ENCODE measurements around the gene DGKI. TPM values are rescaled to one million over a fixed set of nuclear protein-coding genes. Genes with fewer than 3 reads are reported as not detected.

Gene DGKI
- total and polyA plus RNA-seq, 2 of the 4 experiments (the other 2 are of a cell fraction): 3.9 to 15.8 TPM

DNA sequence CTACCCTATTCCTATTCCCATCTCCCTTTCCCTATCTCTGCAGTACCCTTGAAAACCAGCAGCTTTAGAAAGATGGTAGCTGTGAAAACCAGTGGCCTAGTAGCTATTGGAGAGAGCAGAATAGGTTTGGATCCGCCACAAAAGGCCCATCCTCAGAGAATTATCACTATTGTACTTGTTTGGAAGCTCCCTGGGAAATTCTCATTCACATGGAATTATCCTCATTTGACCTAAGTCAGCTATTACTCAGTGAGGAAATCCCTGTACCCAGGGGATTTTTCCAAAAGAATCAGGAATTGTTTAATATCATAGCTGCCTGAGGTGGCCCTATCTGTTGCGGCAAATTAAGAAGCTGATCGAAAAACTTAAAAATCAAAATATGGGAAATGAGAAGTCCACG, 51.6 kb downstream of the DGKI start:
- no CpG with 5 or more reads among the region's 4 CpGs for WGBS, 2 experiments (ENCODE audit: extremely low coverage in 2 of 2, insufficient read length in 1 of 2)
- Histone ChIP-seq H3K9ac (ENCODE audit: low read depth, low read length) (no peak overlapping the region), H3K4me1 (ENCODE audit: control insufficient read depth, insufficient read depth, low read length) (no peaks in the 10 kb centered on the region), H4K8ac (ENCODE audit: low read depth in 2 of 2, low read length in 2 of 2) (no peak overlapping the region), H3K4me2 (ENCODE audit: low read depth, low read length) (no peak overlapping the region), H2AK9ac (replicated peaks; ENCODE audit: low read depth, low read length, poor library complexity) (no peak overlapping the region), H4K20me1 (ENCODE audit: insufficient read depth, low read length) (no peaks in the 10 kb centered on the region), H3K9me1 (ENCODE audit: insufficient read depth, low read length) (no peaks in the 10 kb centered on the region), H4K91ac (ENCODE audit: insufficient read depth, low read depth, low read length) (no peak overlapping the region), H3K27me3 (ENCODE audit: control insufficient read depth, insufficient read depth, low read length) (no peaks in the 10 kb centered on the region), H3K18ac (ENCODE audit: low read depth, low read length) (no peak overlapping the region), H3K4ac (ENCODE audit: low read depth, low read length) (no peak overlapping the region), H2BK20ac (ENCODE audit: low read depth, low read length) (no peak overlapping the region), H3K79me1 (ENCODE audit: low read depth in 1 of 2, low read length in 2 of 2) (peaks cover 0 to 3% of the 10 kb centered on the region in 2 experiments; a peak in 1 of 4 replicates), H3K9me3 (ENCODE audit: control insufficient read depth, insufficient read depth, low read length) (peaks cover 4% of the 10 kb centered on the region; the same call in 1 of the 2 replicates), H3K56ac (ENCODE audit: extremely low read depth, insufficient read depth, low read length) (no peak overlapping the region), H2BK15ac (ENCODE audit: low read depth, low read length) (no peak overlapping the region), H3K4me3 (ENCODE audit: insufficient read depth, low read depth, low read length) (no peak overlapping the region), H2AK5ac (ENCODE audit: low read depth, low read length) (no peak overlapping the region), H3K23ac (ENCODE audit: low read depth, low read length) (no peak overlapping the region), H3K36me3 (ENCODE audit: control insufficient read depth, insufficient read depth, low read length) (no peaks in the 10 kb centered on the region), H3K14ac (replicated peaks; ENCODE audit: low read depth, low read length) (no peak overlapping the region), H4K5ac (ENCODE audit: low read depth, low read length) (no peak overlapping the region), H2BK5ac (ENCODE audit: low read depth, low read length, poor library complexity, severe bottlenecking) (no peak overlapping the region), H3K27ac (ENCODE audit: insufficient read depth, low read length) (no peak overlapping the region), H2BK120ac (ENCODE audit: low read depth, low read length) (no peak overlapping the region), H2AFZ (replicated peaks; ENCODE audit: low read length, poor library complexity) (no peak overlapping the region)
- BruUV-seq (replicated peaks): no TSS peak
- ChIA-PET POLR2A (ENCODE audit: unreplicated experiment) (no interaction called here), CTCF (interaction anchor here (0.7 to 1.0 kb wide), 2 partner anchors 9 to 29 kb away, joined by 3 read pairs; no protein-coding TSS in a partner anchor)
- TF ChIP-seq, protein P1, sequence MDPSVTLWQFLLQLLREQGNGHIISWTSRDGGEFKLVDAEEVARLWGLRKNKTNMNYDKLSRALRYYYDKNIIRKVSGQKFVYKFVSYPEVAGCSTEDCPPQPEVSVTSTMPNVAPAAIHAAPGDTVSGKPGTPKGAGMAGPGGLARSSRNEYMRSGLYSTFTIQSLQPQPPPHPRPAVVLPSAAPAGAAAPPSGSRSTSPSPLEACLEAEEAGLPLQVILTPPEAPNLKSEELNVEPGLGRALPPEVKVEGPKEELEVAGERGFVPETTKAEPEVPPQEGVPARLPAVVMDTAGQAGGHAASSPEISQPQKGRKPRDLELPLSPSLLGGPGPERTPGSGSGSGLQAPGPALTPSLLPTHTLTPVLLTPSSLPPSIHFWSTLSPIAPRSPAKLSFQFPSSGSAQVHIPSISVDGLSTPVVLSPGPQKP (IDR thresholded peaks at IDR 0.05; ENCODE audit: borderline replicate concordance, low read depth, low read length): no peak
- TF ChIP-seq FOS (IDR thresholded peaks at IDR 0.05; ENCODE audit: low read depth, low read length) (no peak), CEBPB (IDR thresholded peaks at IDR 0.05; ENCODE audit: low read depth, low read length) (no peak), SMC3 (IDR thresholded peaks at IDR 0.05; ENCODE audit: low read depth, low read length) (no peak), MAFK (IDR thresholded peaks at IDR 0.05; ENCODE audit: low read depth, low read length) (no peak), BHLHE40 (IDR thresholded peaks at IDR 0.05; ENCODE audit: low read depth, low read length) (no peak), RFX5 (IDR thresholded peaks at IDR 0.05; ENCODE audit: low read depth, low read length) (no peak), POLR2A (IDR thresholded peaks at IDR 0.05; ENCODE audit: low read depth, low read length) (no peak), MAZ (IDR thresholded peaks at IDR 0.05; ENCODE audit: borderline replicate concordance, low read depth, low read length) (no peak), NFE2L2 (IDR thresholded peaks at IDR 0.05; ENCODE audit: low read depth, low read length) (no peak), USF2 (IDR thresholded peaks at IDR 0.05; ENCODE audit: low read depth, low read length) (no peak), RAD21 (IDR thresholded peaks at IDR 0.05; ENCODE audit: low read length) (no peak), RCOR1 (IDR thresholded peaks at IDR 0.05; ENCODE audit: insufficient replicate concordance, low read length) (no peak), CHD1 (IDR thresholded peaks at IDR 0.05; ENCODE audit: low read depth, low read length) (no peak), MXI1 (IDR thresholded peaks at IDR 0.05; ENCODE audit: borderline replicate concordance, low read depth, low read length) (no peak)
- TF ChIP-seq, protein P2, sequence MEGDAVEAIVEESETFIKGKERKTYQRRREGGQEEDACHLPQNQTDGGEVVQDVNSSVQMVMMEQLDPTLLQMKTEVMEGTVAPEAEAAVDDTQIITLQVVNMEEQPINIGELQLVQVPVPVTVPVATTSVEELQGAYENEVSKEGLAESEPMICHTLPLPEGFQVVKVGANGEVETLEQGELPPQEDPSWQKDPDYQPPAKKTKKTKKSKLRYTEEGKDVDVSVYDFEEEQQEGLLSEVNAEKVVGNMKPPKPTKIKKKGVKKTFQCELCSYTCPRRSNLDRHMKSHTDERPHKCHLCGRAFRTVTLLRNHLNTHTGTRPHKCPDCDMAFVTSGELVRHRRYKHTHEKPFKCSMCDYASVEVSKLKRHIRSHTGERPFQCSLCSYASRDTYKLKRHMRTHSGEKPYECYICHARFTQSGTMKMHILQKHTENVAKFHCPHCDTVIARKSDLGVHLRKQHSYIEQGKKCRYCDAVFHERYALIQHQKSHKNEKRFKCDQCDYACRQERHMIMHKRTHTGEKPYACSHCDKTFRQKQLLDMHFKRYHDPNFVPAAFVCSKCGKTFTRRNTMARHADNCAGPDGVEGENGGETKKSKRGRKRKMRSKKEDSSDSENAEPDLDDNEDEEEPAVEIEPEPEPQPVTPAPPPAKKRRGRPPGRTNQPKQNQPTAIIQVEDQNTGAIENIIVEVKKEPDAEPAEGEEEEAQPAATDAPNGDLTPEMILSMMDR (conservative IDR thresholded peaks at IDR 0.05; ENCODE audit: low read depth, low read length): no peak
- in situ Hi-C loops (cut with MboI; ENCODE audit: low sequenced_read_pairs): no loop called here
- DNase-seq: no peak
- intact Hi-C loops (cut with micrococcal nuclease): no loop called here
- dilution Hi-C loops (cut with HindIII; ENCODE audit: low sequenced_read_pairs, unreplicated experiment): no loop called here
- no peak for ATAC-seq (ENCODE audit: low read depth)
